Lower lobe of right lung (tissue), 2 donors: ENCODE results near the gene MPRIP. TPM values are rescaled to one million over a fixed set of nuclear protein-coding genes. Genes with fewer than 3 reads are reported as not detected.

Experiments
- ATAC-seq, 2 donors: fragments of 200-7000 bp; cut with Tn5 transposase; one replicate each; pipeline ENCODE4 v1.9.1; 2020 to 2022; ENCODE audit warnings: mild to moderate bottlenecking in 2 of 2, moderate library complexity in 2 of 2
- DNase-seq: peaks from one replicate; pipeline ENCODE4 v3.0.0-alpha.2; 2020
- H3K27ac ChIP-seq: fragments of 200-600 bp; one replicate; pipeline ENCODE4 v1.8.0; 2022
- H3K27me3 ChIP-seq: fragments of 200-600 bp; one replicate; pipeline ENCODE4 v1.8.0; 2022; ENCODE audit warnings: low read depth
- H3K36me3 ChIP-seq: fragments of 200-600 bp; one replicate; pipeline ENCODE4 v1.8.0; 2022; ENCODE audit warnings: mild to moderate bottlenecking
- H3K4me1 ChIP-seq: fragments of 200-600 bp; one replicate; pipeline ENCODE4 v1.8.0; 2022
- H3K4me3 ChIP-seq: fragments of 200-600 bp; one replicate; pipeline ENCODE4 v1.8.0; 2022; ENCODE audit warnings: mild to moderate bottlenecking
- H3K9me3 ChIP-seq: fragments of 200-600 bp; one replicate; pipeline ENCODE4 v1.8.0; 2022
- CTCF ChIP-seq: fragments of 200-600 bp; IDR thresholded peaks from one replicate; pipeline ENCODE4 v1.8.0; 2022; ENCODE audit warnings: antibody characterized with exemption, mild to moderate bottlenecking
- intact Hi-C: fragments of 100-400 bp; cut with DNase I; formaldehyde crosslinking; loops from one replicate; pipeline ENCODE4 v1.11.0; 2022
- total RNA-seq: library from RNA; stranded (reverse); fragmentation: NEBNext Ultra II Directional; extraction: Animal tissue kit (Norgen Biotek cat#: 25700); gene quantifications from one replicate; pipeline ENCODE4 v1.2.1, GENCODE V29; 2021
- donor health status: DM: no; HTN: yes; CAD: no; lungs with severe emphysema.

Gene MPRIP
- total RNA-seq, 1 donor from 2014 or later = 232 TPM

DNA sequence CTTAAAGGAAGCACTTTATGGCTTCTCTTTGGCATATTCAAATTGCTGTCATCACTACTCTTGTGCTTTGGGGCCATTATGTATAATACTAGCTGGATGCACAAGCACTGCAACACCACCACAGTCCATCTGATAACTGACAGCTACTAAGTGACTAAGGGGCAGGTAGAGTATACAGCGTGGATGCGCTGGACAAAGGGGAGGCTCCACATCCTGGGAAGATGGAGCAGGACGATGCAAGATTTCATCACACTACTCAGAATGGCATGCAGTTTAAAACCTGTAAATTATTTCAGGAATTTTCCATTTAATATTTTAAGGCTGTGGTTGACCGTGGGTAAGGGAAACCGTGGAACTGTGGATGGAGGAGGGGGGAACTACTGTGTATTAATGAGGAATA is 25.0 kb downstream of the MPRIP start:
- no peak for TF ChIP-seq CTCF
- intact Hi-C loops = no loop called here
- Histone ChIP-seq H3K36me3 (peaks cover 9% of the 10 kb centered on the region), H3K9me3 (no peaks in the 10 kb centered on the region), H3K27ac (no peak overlapping the region), H3K4me3 (no peak overlapping the region), H3K4me1 (peaks cover 60% of the 10 kb centered on the region), H3K27me3 (no peaks in the 10 kb centered on the region)
- DNase-seq = no peak
- ATAC-seq = no peak

DNA sequence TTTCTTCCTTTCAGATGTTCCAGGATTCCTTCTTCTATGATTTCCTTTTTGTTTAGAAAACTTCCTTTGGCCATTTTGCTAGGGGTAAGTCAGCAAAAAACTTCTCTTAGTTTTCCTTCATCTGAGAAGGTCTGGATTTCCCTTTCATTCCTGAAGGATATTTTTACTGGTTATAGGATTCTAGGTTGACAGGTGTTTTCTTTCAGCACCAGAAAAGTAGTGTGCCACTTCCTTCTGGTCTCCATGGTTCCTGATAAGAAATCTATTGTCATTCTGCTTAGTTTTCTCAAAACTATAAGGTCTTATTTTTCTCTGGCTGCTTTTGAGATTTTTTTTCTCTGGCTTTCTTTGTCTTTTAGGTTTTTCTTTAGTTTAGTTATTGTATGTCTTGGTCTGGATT is 27.6 kb downstream of the MPRIP start:
- H3K4me3 ChIP-seq = no peak overlapping the region
- peaks cover 9% of the 10 kb centered on the region for H3K36me3 ChIP-seq
- intact Hi-C loops = no loop called here
- H3K27me3 ChIP-seq = no peaks in the 10 kb centered on the region
- ATAC-seq (no peak), DNase-seq (no peak)
- TF ChIP-seq CTCF = no peak
- no peaks in the 10 kb centered on the region for H3K9me3 ChIP-seq
- H3K27ac ChIP-seq = no peak overlapping the region
- H3K4me1 ChIP-seq = peaks cover 59% of the 10 kb centered on the region

DNA sequence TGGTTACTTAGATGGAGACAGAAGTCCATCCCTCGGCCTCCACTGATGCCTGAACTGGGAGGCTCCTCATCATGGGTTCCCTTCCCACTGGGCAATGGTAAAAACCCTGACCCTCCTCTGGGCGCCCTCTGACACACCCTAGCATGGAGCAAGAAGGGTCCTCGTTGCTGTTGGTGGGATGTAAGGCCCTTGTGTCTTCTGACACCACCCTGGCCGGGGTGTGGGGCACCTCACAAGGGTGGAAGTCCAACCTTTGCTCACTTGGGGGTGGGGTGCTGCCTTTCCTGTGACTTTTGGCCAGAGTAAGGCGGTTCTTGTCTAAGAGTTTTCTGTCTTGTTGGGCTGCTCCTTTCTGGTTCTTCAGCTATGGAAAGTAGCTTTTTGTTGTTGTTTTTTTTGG is 28.7 kb downstream of the MPRIP start:
- no peak for DNase-seq
- Histone ChIP-seq H3K4me1 (peaks cover 57% of the 10 kb centered on the region), H3K4me3 (no peak overlapping the region), H3K27me3 (no peaks in the 10 kb centered on the region), H3K9me3 (no peaks in the 10 kb centered on the region), H3K36me3 (peaks cover 9% of the 10 kb centered on the region), H3K27ac (no peak overlapping the region)
- intact Hi-C loops = no loop called here
- no peak for ATAC-seq
- no peak for TF ChIP-seq CTCF

GRCh38 chr17:17071531-17072360 is 29.5 kb downstream of the MPRIP start:
- H3K27ac ChIP-seq = no peak overlapping the region
- no peak for ATAC-seq
- H3K36me3 ChIP-seq = peaks cover 17% of the 10 kb centered on the region
- H3K4me1 ChIP-seq = peaks cover 60% of the 10 kb centered on the region
- intact Hi-C loops = no loop called here
- no peaks in the 10 kb centered on the region for H3K27me3 ChIP-seq
- no peaks in the 10 kb centered on the region for H3K9me3 ChIP-seq
- no peak overlapping the region for H3K4me3 ChIP-seq
- no peak for DNase-seq
- TF ChIP-seq CTCF = no peak

DNA sequence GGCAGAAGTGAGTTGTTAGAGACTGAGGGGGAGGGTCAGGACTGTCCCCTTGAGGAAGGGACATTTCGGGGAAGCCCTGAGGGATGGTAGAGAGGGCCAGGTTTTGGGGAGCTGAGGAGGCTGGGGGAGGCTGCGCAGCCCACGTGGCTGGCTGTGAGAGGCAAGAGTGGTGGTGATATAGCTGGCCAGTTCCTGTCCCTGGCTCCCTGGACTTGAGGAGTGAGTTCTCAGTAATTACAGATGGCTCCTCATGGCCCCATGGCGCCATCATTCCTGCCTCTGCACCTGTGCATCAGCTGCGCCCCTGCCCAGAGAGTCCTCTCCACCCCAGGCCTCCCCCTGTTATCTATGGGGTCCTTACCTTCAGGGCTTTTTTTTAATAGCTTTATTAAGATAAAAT is 30.3 kb downstream of the MPRIP start:
- intact Hi-C loops = no loop called here

More for the DNA sequence above, 30.3 kb downstream of the MPRIP start:
- DNase-seq = no peak
- Histone ChIP-seq H3K4me3 (no peak overlapping the region), H3K36me3 (peaks cover 25% of the 10 kb centered on the region), H3K9me3 (no peaks in the 10 kb centered on the region), H3K27me3 (no peaks in the 10 kb centered on the region), H3K4me1 (peaks cover 61% of the 10 kb centered on the region), H3K27ac (no peak overlapping the region)
- TF ChIP-seq CTCF = no peak
- no peak for ATAC-seq
